ENCODE data around the gene NRXN3.

DNA sequence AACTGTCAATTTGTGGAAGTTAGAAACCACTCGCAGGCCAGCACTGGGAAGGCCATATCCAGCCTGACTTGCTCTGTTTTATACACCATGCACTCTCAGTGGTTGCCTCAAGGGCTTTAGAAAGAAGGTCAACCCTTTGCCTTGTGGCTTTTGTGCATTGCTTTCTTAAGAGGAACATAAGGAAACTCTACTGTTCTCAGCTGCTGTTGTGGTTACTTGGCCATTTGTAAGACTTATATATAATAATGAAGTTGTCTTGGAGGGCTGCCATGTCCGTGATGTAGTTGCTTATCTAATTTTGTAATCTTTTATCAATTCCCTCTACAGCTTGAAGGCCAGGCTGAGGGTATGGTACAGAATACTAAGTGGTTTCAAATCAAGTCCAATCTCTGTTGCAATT lies 1403.3 kb downstream of the NRXN3 start:
- TF ChIP-seq, protein P1, sequence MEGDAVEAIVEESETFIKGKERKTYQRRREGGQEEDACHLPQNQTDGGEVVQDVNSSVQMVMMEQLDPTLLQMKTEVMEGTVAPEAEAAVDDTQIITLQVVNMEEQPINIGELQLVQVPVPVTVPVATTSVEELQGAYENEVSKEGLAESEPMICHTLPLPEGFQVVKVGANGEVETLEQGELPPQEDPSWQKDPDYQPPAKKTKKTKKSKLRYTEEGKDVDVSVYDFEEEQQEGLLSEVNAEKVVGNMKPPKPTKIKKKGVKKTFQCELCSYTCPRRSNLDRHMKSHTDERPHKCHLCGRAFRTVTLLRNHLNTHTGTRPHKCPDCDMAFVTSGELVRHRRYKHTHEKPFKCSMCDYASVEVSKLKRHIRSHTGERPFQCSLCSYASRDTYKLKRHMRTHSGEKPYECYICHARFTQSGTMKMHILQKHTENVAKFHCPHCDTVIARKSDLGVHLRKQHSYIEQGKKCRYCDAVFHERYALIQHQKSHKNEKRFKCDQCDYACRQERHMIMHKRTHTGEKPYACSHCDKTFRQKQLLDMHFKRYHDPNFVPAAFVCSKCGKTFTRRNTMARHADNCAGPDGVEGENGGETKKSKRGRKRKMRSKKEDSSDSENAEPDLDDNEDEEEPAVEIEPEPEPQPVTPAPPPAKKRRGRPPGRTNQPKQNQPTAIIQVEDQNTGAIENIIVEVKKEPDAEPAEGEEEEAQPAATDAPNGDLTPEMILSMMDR (optimal IDR thresholded peaks at IDR 0.05 in 1 of 3, IDR thresholded peaks at IDR 0.05 in 1 of 3, conservative IDR thresholded peaks at IDR 0.05 in 1 of 3; ENCODE audit: extremely low read depth in 1 of 3, insufficient read depth in 2 of 3, low read length in 3 of 3), result no peak
- TF ChIP-seq EZH2 (IDR thresholded peaks at IDR 0.05; ENCODE audit: low read length), result no peak
